AG04449 (cell line): ENCODE data around the gene HCFC1R1.

Experiments
- CTCF ChIA-PET: fragments of 350-600 bp; formaldehyde crosslinking; extraction: SDS; loops from one replicate; lab custom pipeline; 2021; ENCODE audit warnings: antibody characterized with exemption; lab: Yijun Ruan, JAX
- POLR2A ChIA-PET: fragments of 400-600, 350-600 bp; formaldehyde crosslinking; extraction: SDS; loops from one replicate; lab custom pipeline; 2020; ENCODE audit warnings: antibody characterized with exemption, inconsistent platforms; lab: Yijun Ruan, JAX
- DNase-seq: peaks from one replicate; pipeline ENCODE4 v3.0.0-alpha.2; 2010; ENCODE audit warnings: low read depth, low spot score
- H3K4me3 ChIP-seq: 2 replicates; pipeline ENCODE4 v1.5.1; 2011; ENCODE audit warnings: low read depth, mild to moderate bottlenecking, control low read depth, low read length
- TF ChIP-seq, protein P1 (sequence below): IDR thresholded peaks from one replicate; pipeline ENCODE4 v1.5.1; 2011; ENCODE audit warnings: mild to moderate bottlenecking, moderate library complexity, low read length, control low read depth, inconsistent platforms; ENCODE audit not compliant: insufficient read depth; ENCODE audit errors: missing control alignments

HCFC1R1 gene

GRCh38 chr16:2974319-2975056 is 49.3 kb downstream of the HCFC1R1 start:
- ChIA-PET POLR2A (no interaction called here), CTCF (interaction anchor here (0.9 to 1.6 kb wide), 3 partner anchors 12 to 14 kb away, joined by 3 to 6 read pairs (median 3); no protein-coding TSS in a partner anchor)
- TF ChIP-seq, protein P1, sequence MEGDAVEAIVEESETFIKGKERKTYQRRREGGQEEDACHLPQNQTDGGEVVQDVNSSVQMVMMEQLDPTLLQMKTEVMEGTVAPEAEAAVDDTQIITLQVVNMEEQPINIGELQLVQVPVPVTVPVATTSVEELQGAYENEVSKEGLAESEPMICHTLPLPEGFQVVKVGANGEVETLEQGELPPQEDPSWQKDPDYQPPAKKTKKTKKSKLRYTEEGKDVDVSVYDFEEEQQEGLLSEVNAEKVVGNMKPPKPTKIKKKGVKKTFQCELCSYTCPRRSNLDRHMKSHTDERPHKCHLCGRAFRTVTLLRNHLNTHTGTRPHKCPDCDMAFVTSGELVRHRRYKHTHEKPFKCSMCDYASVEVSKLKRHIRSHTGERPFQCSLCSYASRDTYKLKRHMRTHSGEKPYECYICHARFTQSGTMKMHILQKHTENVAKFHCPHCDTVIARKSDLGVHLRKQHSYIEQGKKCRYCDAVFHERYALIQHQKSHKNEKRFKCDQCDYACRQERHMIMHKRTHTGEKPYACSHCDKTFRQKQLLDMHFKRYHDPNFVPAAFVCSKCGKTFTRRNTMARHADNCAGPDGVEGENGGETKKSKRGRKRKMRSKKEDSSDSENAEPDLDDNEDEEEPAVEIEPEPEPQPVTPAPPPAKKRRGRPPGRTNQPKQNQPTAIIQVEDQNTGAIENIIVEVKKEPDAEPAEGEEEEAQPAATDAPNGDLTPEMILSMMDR = no peak
- H3K4me3 ChIP-seq = no peak overlapping the region
- DNase-seq = no peak

DNA sequence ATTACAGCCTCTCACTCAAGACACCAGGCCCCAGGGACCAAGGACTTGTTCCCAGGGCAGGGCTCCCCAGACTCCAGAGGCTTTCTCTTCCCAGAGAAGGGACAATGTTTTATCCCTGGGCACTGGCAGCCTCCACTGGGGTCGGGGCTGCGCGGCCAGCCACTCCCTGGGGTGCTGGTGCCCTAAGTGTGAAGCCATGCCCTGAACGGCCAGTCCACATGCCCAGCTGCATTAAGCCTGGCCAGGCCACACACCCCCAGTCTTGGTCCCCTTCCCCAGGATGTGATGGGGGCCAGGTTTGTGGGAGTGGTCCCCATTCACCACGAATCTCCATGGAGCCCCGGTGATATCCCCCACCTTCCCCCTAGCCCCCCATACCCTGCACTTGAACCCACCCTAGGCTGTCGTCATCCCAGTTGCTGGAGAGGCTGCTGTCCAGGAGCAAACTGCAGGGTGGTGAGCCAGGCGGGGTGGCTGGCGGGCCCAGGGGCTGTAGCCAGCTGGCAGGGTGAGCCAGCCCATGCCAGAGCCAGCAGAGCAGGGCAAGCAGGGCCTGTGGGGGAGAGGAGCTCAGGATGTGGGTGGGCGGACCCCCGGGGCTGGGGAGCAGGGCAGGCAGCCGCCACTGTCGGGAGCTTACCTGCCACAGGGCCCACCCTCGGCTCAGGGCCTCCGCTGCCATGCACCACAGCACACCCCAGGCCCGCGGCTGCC is 50.0 kb downstream of the HCFC1R1 start:
- CTCF ChIA-PET = interaction anchor here (1.6 to 3.2 kb wide), 2 partner anchors 12 kb away, joined by 6 to 17 read pairs; no protein-coding TSS in a partner anchor

GRCh38 chr16:2973093-2973492 is 50.6 kb downstream of the HCFC1R1 start:
- TF ChIP-seq, protein P1 = no peak
- ChIA-PET CTCF (interaction anchor here (3.2 kb wide), 1 partner anchor 11 kb away, joined by 17 read pairs; no protein-coding TSS in a partner anchor), POLR2A (interaction anchor here (1.7 kb wide), 1 partner anchor 47 kb away, joined by 4 read pairs; the partner anchor contains the start of gene TNFRSF12A)
- no peak overlapping the region for H3K4me3 ChIP-seq
- DNase-seq = no peak

More for the DNA sequence above, 50.0 kb downstream of the HCFC1R1 start:
- TF ChIP-seq, protein P1 = no peak
- no peak for DNase-seq
- POLR2A ChIA-PET = no interaction called here
- no peak overlapping the region for H3K4me3 ChIP-seq
